CD14-positive monocyte (primary cell): ENCODE data around the gene LRBA. TPM values are rescaled to one million over a fixed set of nuclear protein-coding genes. Genes with fewer than 3 reads are reported as not detected.

Source experiments
- DNase-seq, 3 donors: peaks; one replicate each; pipeline ENCODE4 v3.0.0-alpha.2; 2011 to 2022
- H2AFZ ChIP-seq: 2 replicates; pipeline ENCODE4 v1.6.0; 2012; ENCODE audit warnings: mild to moderate bottlenecking, low read depth, low read length, inconsistent platforms; ENCODE audit not compliant: insufficient read depth, poor library complexity, severe bottlenecking
- H3K27ac ChIP-seq, 2 donors: 1 replicate in 1 of 2; 2 replicates in 1 of 2; pipeline ENCODE4 v1.5.1; 2012 to 2013; ENCODE audit warnings: low read length in 2 of 2, control low read depth in 1 of 2, inconsistent platforms in 1 of 2, low read depth in 1 of 2, mild to moderate bottlenecking in 1 of 2
- H3K27me3 ChIP-seq, 2 donors: one replicate each; pipeline versions ENCODE4 v1.6.0 to v1.6.1; 2011 to 2013; ENCODE audit warnings: low read length in 2 of 2; ENCODE audit not compliant: control insufficient read depth in 2 of 2, insufficient read depth in 2 of 2
- H3K36me3 ChIP-seq, 2 donors: replicated peaks in 1 of 2; 1 replicate in 1 of 2; 2 replicates in 1 of 2; pipeline versions ENCODE4 v1.5.1 to v1.6.1; 2012 to 2013; ENCODE audit warnings: low read length in 2 of 2, control low read depth in 1 of 2, inconsistent platforms in 1 of 2, mild to moderate bottlenecking in 1 of 2; ENCODE audit not compliant: insufficient read depth in 2 of 2, control insufficient read depth in 1 of 2
- H3K4me1 ChIP-seq, 2 donors: 1 replicate in 1 of 2; 2 replicates in 1 of 2; pipeline versions ENCODE4 v1.5.1 to v1.6.1; 2012 to 2013; ENCODE audit warnings: low read length in 2 of 2, control low read depth in 1 of 2, inconsistent platforms in 1 of 2, mild to moderate bottlenecking in 1 of 2, moderate library complexity in 1 of 2; ENCODE audit not compliant: insufficient read depth in 2 of 2, control insufficient read depth in 1 of 2
- H3K4me2 ChIP-seq: replicated peaks from 2 replicates; pipeline ENCODE3; 2012; ENCODE audit warnings: low read length, moderate library complexity, mild to moderate bottlenecking; ENCODE audit not compliant: poor library complexity, severe bottlenecking; ENCODE audit errors: extremely low read depth
- H3K4me3 ChIP-seq, 3 experiments: fragments of 200-600 bp in 1 of 3; sonication (generic) in 1 of 3; replicated peaks in 1 of 3; 1 replicate in 2 of 3; 2 replicates in 1 of 3; pipeline ENCODE4 v1.5.1; 2011 to 2013; ENCODE audit warnings: low read length in 3 of 3, mild to moderate bottlenecking in 3 of 3, control low read depth in 2 of 3, low read depth in 2 of 3, inconsistent platforms in 1 of 3, moderate library complexity in 1 of 3
- H3K79me2 ChIP-seq: 2 replicates; pipeline ENCODE4 v1.6.0; 2012; ENCODE audit warnings: mild to moderate bottlenecking, control low read depth, inconsistent platforms, low read length, moderate library complexity; ENCODE audit not compliant: insufficient read depth
- H3K9ac ChIP-seq: 2 replicates; pipeline ENCODE4 v1.6.0; 2017; ENCODE audit warnings: low read length, mild to moderate bottlenecking; ENCODE audit not compliant: insufficient read depth, poor library complexity, severe bottlenecking
- H3K9me3 ChIP-seq, 2 donors: replicated peaks in 1 of 2; 1 replicate in 1 of 2; 2 replicates in 1 of 2; pipeline versions ENCODE4 v1.5.1 to v1.6.1; 2012 to 2013; ENCODE audit warnings: low read length in 2 of 2, control low read depth in 1 of 2; ENCODE audit not compliant: control insufficient read depth in 1 of 2, insufficient read depth in 1 of 2
- H4K20me1 ChIP-seq: 2 replicates; pipeline ENCODE4 v1.6.0; 2012; ENCODE audit warnings: mild to moderate bottlenecking, low read length, control low read depth, moderate library complexity; ENCODE audit not compliant: insufficient read depth
- H3K27ac Mint-ChIP-seq, 7 donors: one replicate each; pipeline ENCODE4 v1.8.0; 2020; ENCODE audit warnings: mild to moderate bottlenecking in 7 of 7, mixed read lengths in 7 of 7, moderate library complexity in 6 of 7, inconsistent platforms in 2 of 7
- H3K27me3 Mint-ChIP-seq, 3 donors: one replicate each; pipeline ENCODE4 v1.8.0; 2021 to 2022; ENCODE audit warnings: low read depth in 3 of 3, mild to moderate bottlenecking in 3 of 3, mixed read lengths in 3 of 3, moderate library complexity in 3 of 3, inconsistent platforms in 1 of 3
- H3K36me3 Mint-ChIP-seq, 2 donors: one replicate each; pipeline ENCODE4 v1.8.0; 2020; ENCODE audit warnings: mixed read lengths in 2 of 2, inconsistent platforms in 1 of 2, mild to moderate bottlenecking in 1 of 2
- H3K4me1 Mint-ChIP-seq: one replicate; pipeline ENCODE4 v1.8.0; 2020; ENCODE audit warnings: mild to moderate bottlenecking, mixed read lengths
- H3K4me3 Mint-ChIP-seq, 2 donors: one replicate each; pipeline ENCODE4 v1.8.0; 2020; ENCODE audit warnings: mild to moderate bottlenecking in 2 of 2, mixed read lengths in 2 of 2, moderate library complexity in 1 of 2
- H3K9me3 Mint-ChIP-seq, 7 donors: one replicate each; pipeline ENCODE4 v1.8.0; 2020 to 2022; ENCODE audit warnings: mixed read lengths in 7 of 7, mild to moderate bottlenecking in 6 of 7, moderate library complexity in 6 of 7, inconsistent platforms in 2 of 7
- CTCF ChIP-seq: fragments of 200-600 bp; IDR thresholded peaks from one replicate; pipeline ENCODE4 v1.8.0; 2022; ENCODE audit warnings: antibody characterized with exemption, mild to moderate bottlenecking
- WGBS: methylation state at CpG from one replicate; pipeline ENCODE4 v1.1.5; 2013; ENCODE audit warnings: missing lambda C conversion rate; ENCODE audit not compliant: insufficient coverage; 5-methylcytosine and 5-hydroxymethylcytosine counted together
- intact Hi-C, 2 donors: fragments of 100-400 bp; cut with micrococcal nuclease; formaldehyde crosslinking; loops; one replicate each; pipeline versions ENCODE4 v1.15.0 to v1.15.1; 2023
- polyA plus RNA-seq, 3 donors: library from polyadenylated mRNA; depleted of rRNA in 1 of 3; unstranded in 2 of 3; stranded (reverse) in 1 of 3; fragments of 300-500 nt in 2 of 3; fragments of >200 nt in 1 of 3; fragmentation: Illumina TruSeq in 2 of 3; gene quantifications; 1 replicate in 2 of 3; 2 replicates in 1 of 3; pipeline ENCODE4 v1.2.3, GENCODE V29; 2012 to 2021

LRBA gene
- polyA plus RNA-seq, 3 donors = 1.5 to 5.5 (median 4.4) TPM

- no peak for TF ChIP-seq CTCF
- Mint-ChIP-seq H3K27me3 (peaks cover 0 to 9% (median 3%) of the 10 kb centered on the region in 3 donors), H3K27ac (no peak overlapping the region), H3K9me3 (peaks cover 0 to 2% (median 0%) of the 10 kb centered on the region in 7 donors), H3K4me1 (peaks cover 30% of the 10 kb centered on the region), H3K4me3 (peak overlapping the region; percentile 100), H3K36me3 (no peaks in the 10 kb centered on the region)
- intact Hi-C loops = no loop called here
- Histone ChIP-seq H3K4me1 (peaks cover 28 to 35% of the 10 kb centered on the region in 2 donors), H3K4me2 (peak overlapping the region; percentile 89), H3K27ac (no peak overlapping the region), H2AFZ (peak overlapping the region; percentile 99), H3K36me3 (no peaks in the 10 kb centered on the region), H3K79me2 (peaks cover 11% of the 10 kb centered on the region), H3K4me3 (peak overlapping the region; percentile 82 to 98 (median 88)), H3K9me3 (no peaks in the 10 kb centered on the region), H3K27me3 (no peaks in the 10 kb centered on the region), H4K20me1 (no peaks in the 10 kb centered on the region), H3K9ac (no peak overlapping the region)
- DNase-seq = no peak
- WGBS = no CpG with 5 or more reads among the region's 4 CpGs
Observed at GRCh38 chr4:151013944-151014343, 1.1 kb downstream of the LRBA start.

GRCh38 chr4:151013491-151013890 is 1.6 kb downstream of the LRBA start:
- Histone ChIP-seq H3K36me3 (no peaks in the 10 kb centered on the region), H3K4me3 (no peak overlapping the region), H2AFZ (no peak overlapping the region), H3K9me3 (no peaks in the 10 kb centered on the region), H3K4me2 (no peak overlapping the region), H3K4me1 (peaks cover 28 to 35% of the 10 kb centered on the region in 2 donors), H3K79me2 (peaks cover 11% of the 10 kb centered on the region), H3K9ac (no peak overlapping the region), H3K27ac (no peak overlapping the region), H3K27me3 (no peaks in the 10 kb centered on the region), H4K20me1 (no peaks in the 10 kb centered on the region)
- no peak for TF ChIP-seq CTCF
- H3K4me3 Mint-ChIP-seq = peak overlapping the region in 1 of 2 donors; percentile 100
- DNase-seq = no peak
- no peaks in the 10 kb centered on the region for H3K36me3 Mint-ChIP-seq
- peaks cover 0 to 2% (median 0%) of the 10 kb centered on the region in 7 donors for H3K9me3 Mint-ChIP-seq
- peaks cover 30% of the 10 kb centered on the region for H3K4me1 Mint-ChIP-seq
- peaks cover 0 to 9% (median 3%) of the 10 kb centered on the region in 3 donors for H3K27me3 Mint-ChIP-seq
- no CpG with 5 or more reads among the region's 1 CpG for WGBS
- intact Hi-C loops = no loop called here
- no peak overlapping the region for H3K27ac Mint-ChIP-seq
